Aorta (tissue), 5 donors: ENCODE measurements around the gene JPT2. TPM values are rescaled to one million over a fixed set of nuclear protein-coding genes. Genes with fewer than 3 reads are reported as not detected.

Source experiments
- ATAC-seq: fragments of 200-7000 bp; cut with Tn5 transposase; one replicate; pipeline ENCODE4 v1.9.1; 2022; ENCODE audit warnings: moderate library complexity; ENCODE audit not compliant: low FRiP score
- DNase-seq, 2 donors: peaks; one replicate each; pipeline ENCODE4 v3.0.0-alpha.2; 2020
- H3K27ac ChIP-seq, 2 donors: one replicate each; pipeline ENCODE4 v1.5.1; 2013; ENCODE audit warnings: low read length in 2 of 2, mild to moderate bottlenecking in 2 of 2, moderate library complexity in 2 of 2, control low read depth in 1 of 2, inconsistent platforms in 1 of 2, low read depth in 1 of 2
- H3K27me3 ChIP-seq, 2 donors: one replicate each; pipeline ENCODE4 v1.6.1; 2013; ENCODE audit warnings: control low read depth in 1 of 2, low read length in 1 of 2, mild to moderate bottlenecking in 1 of 2, moderate library complexity in 1 of 2; ENCODE audit not compliant: insufficient read depth in 2 of 2, control insufficient read depth in 1 of 2
- H3K36me3 ChIP-seq, 2 donors: one replicate each; pipeline ENCODE4 v1.6.1; 2013; ENCODE audit warnings: control low read depth in 1 of 2, low read length in 1 of 2, mild to moderate bottlenecking in 1 of 2; ENCODE audit not compliant: insufficient read depth in 2 of 2, control insufficient read depth in 1 of 2
- H3K4me1 ChIP-seq, 2 donors: one replicate each; pipeline ENCODE4 v1.6.1; 2013; ENCODE audit warnings: low read length in 2 of 2, control low read depth in 1 of 2, mild to moderate bottlenecking in 1 of 2, moderate library complexity in 1 of 2; ENCODE audit not compliant: insufficient read depth in 2 of 2, control insufficient read depth in 1 of 2
- H3K4me3 ChIP-seq, 2 donors: one replicate each; pipeline ENCODE4 v1.5.1; 2013; ENCODE audit warnings: low read length in 2 of 2, control low read depth in 1 of 2, mild to moderate bottlenecking in 1 of 2
- H3K9me3 ChIP-seq: one replicate; pipeline ENCODE4 v1.6.1; 2013; ENCODE audit warnings: mild to moderate bottlenecking, low read length; ENCODE audit not compliant: control insufficient read depth
- WGBS, 2 donors: extraction: QIAGEN DNeasy Blood & Tissue Kit; methylation state at CpG; one replicate each; pipeline ENCODE4 v1.1.7; 2013; 5-methylcytosine and 5-hydroxymethylcytosine counted together
- intact Hi-C, 2 donors: fragments of 100-400 bp; cut with DNase I; formaldehyde crosslinking; loops; one replicate each; pipeline versions ENCODE4 v1.14.2 to v1.15.0; 2022
- polyA plus RNA-seq, 2 donors: library from polyadenylated mRNA; stranded (reverse); fragments of 200-250 nt; gene quantifications; one replicate each; pipeline ENCODE4 v1.2.3, GENCODE V29; 2013
- total RNA-seq, 2 donors: library from RNA; stranded (reverse); fragmentation: NEBNext Ultra II Directional; extraction: Animal tissue kit (Norgen Biotek cat#: 25700); gene quantifications; one replicate each; pipeline ENCODE4 v1.2.1, GENCODE V29; 2021
- donor health status: healthy with polysubstance abuse.
- donor health status: Bipolar disorder and iron deficiency.
- donor health status: DM: no; HTN: no; CAD: no.
- donor health status: DM: no; HTN: no; CAD: no.
- donor health status: DM: yes; HTN: yes; CAD: no.

Gene JPT2
- total and polyA plus RNA-seq, 4 donors, result 14.2 to 30.8 (median 22.0) TPM

- no peak for ATAC-seq
- intact Hi-C loops, result no loop called here
- 90 to 91% methylated on average over 11 of the region's 11 CpGs for WGBS, 2 donors
- H3K9me3 ChIP-seq, result no peaks in the 10 kb centered on the region
- no peak for DNase-seq
- H3K36me3 ChIP-seq, result peaks cover 2 to 7% of the 10 kb centered on the region in 2 donors
- no peak overlapping the region for H3K4me3 ChIP-seq
- no peak overlapping the region for H3K27ac ChIP-seq
- no peaks in the 10 kb centered on the region for H3K4me1 ChIP-seq
- no peaks in the 10 kb centered on the region for H3K27me3 ChIP-seq
These were observed 40.6 kb upstream of the JPT2 start for GRCh38 chr16:1637526-1637925.

- WGBS, 2 donors, result 89 to 93% methylated on average over 8 of the region's 8 CpGs
- H3K36me3 ChIP-seq, result peaks cover 2 to 7% of the 10 kb centered on the region in 2 donors
- no peaks in the 10 kb centered on the region for H3K27me3 ChIP-seq
- DNase-seq (no peak), ATAC-seq (no peak)
- no peak overlapping the region for H3K4me3 ChIP-seq
- H3K27ac ChIP-seq, result no peak overlapping the region
- H3K4me1 ChIP-seq, result no peaks in the 10 kb centered on the region
- H3K9me3 ChIP-seq, result no peaks in the 10 kb centered on the region
- intact Hi-C loops, result no loop called here
These were observed 39.3 kb upstream of the JPT2 start for GRCh38 chr16:1638757-1639156.

- WGBS, 2 donors, result 75 to 82% methylated on average over 2 of the region's 2 CpGs
- ATAC-seq, result no peak
- Histone ChIP-seq H3K27ac (no peak overlapping the region), H3K4me3 (no peak overlapping the region), H3K36me3 (peaks cover 2 to 7% of the 10 kb centered on the region in 2 donors), H3K4me1 (no peaks in the 10 kb centered on the region), H3K9me3 (no peaks in the 10 kb centered on the region), H3K27me3 (no peaks in the 10 kb centered on the region)
- intact Hi-C loops, result no loop called here
- DNase-seq, result no peak
These were observed 38.8 kb upstream of the JPT2 start for GRCh38 chr16:1639282-1639681.

GRCh38 chr16:1639860-1640259 lies 38.2 kb upstream of the JPT2 start:
- Histone ChIP-seq H3K27ac (no peak overlapping the region), H3K9me3 (no peaks in the 10 kb centered on the region), H3K4me1 (no peaks in the 10 kb centered on the region), H3K36me3 (peaks cover 2 to 7% of the 10 kb centered on the region in 2 donors), H3K27me3 (no peaks in the 10 kb centered on the region), H3K4me3 (no peak overlapping the region)
- intact Hi-C loops, result no loop called here
- 78 to 81% methylated on average over 11 of the region's 11 CpGs for WGBS, 2 donors
- no peak for DNase-seq
- ATAC-seq, result no peak

GRCh38 chr16:1640261-1640941 lies 37.7 kb upstream of the JPT2 start:
- Histone ChIP-seq H3K27me3 (no peaks in the 10 kb centered on the region), H3K27ac (no peak overlapping the region), H3K9me3 (no peaks in the 10 kb centered on the region), H3K36me3 (peaks cover 2 to 7% of the 10 kb centered on the region in 2 donors), H3K4me1 (no peaks in the 10 kb centered on the region), H3K4me3 (no peak overlapping the region)
- ATAC-seq (no peak), DNase-seq (no peak)
- intact Hi-C loops, result no loop called here
- 66 to 74% methylated on average over 20 of the region's 20 CpGs for WGBS, 2 donors

- DNase-seq (no peak), ATAC-seq (no peak)
- intact Hi-C loops, result no loop called here
- Histone ChIP-seq H3K36me3 (peaks cover 2 to 7% of the 10 kb centered on the region in 2 donors), H3K27ac (no peak overlapping the region), H3K4me3 (no peak overlapping the region), H3K4me1 (no peaks in the 10 kb centered on the region), H3K9me3 (no peaks in the 10 kb centered on the region), H3K27me3 (no peaks in the 10 kb centered on the region)
- WGBS, 2 donors, result 91 to 93% methylated on average over 12 of the region's 12 CpGs
These were observed 36.8 kb upstream of the JPT2 start for GRCh38 chr16:1641261-1641660.

GRCh38 chr16:1642148-1642547 lies 35.9 kb upstream of the JPT2 start:
- no peaks in the 10 kb centered on the region for H3K4me1 ChIP-seq
- H3K4me3 ChIP-seq, result no peak overlapping the region
- intact Hi-C loops, result no loop called here
- no peak for ATAC-seq
- H3K27ac ChIP-seq, result no peak overlapping the region
- no peaks in the 10 kb centered on the region for H3K27me3 ChIP-seq
- 80 to 82% methylated on average over 5 of the region's 5 CpGs for WGBS, 2 donors
- no peak for DNase-seq
- peaks cover 2 to 7% of the 10 kb centered on the region in 2 donors for H3K36me3 ChIP-seq
- no peaks in the 10 kb centered on the region for H3K9me3 ChIP-seq

- no peak overlapping the region for H3K27ac ChIP-seq
- H3K36me3 ChIP-seq, result peaks cover 2 to 7% of the 10 kb centered on the region in 2 donors
- no peak for DNase-seq
- H3K9me3 ChIP-seq, result no peaks in the 10 kb centered on the region
- WGBS, 2 donors, result 93% methylated on average over 11 of the region's 11 CpGs
- no peak overlapping the region for H3K4me3 ChIP-seq
- no peak for ATAC-seq
- no peaks in the 10 kb centered on the region for H3K4me1 ChIP-seq
- H3K27me3 ChIP-seq, result no peaks in the 10 kb centered on the region
- intact Hi-C loops, result no loop called here
These were observed 35.3 kb upstream of the JPT2 start for GRCh38 chr16:1642753-1643152.

GRCh38 chr16:1643521-1643920 lies 34.6 kb upstream of the JPT2 start:
- H3K27ac ChIP-seq, result no peak overlapping the region
- ATAC-seq, result no peak
- H3K36me3 ChIP-seq, result peaks cover 2 to 6% of the 10 kb centered on the region in 2 donors
- intact Hi-C loops, result no loop called here
- WGBS, 2 donors, result 92% methylated on average over 12 of the region's 12 CpGs
- H3K27me3 ChIP-seq, result no peaks in the 10 kb centered on the region
- no peaks in the 10 kb centered on the region for H3K9me3 ChIP-seq
- H3K4me1 ChIP-seq, result no peaks in the 10 kb centered on the region
- H3K4me3 ChIP-seq, result no peak overlapping the region
- DNase-seq, result no peak
